Right atrium auricular region (tissue), 2 donors: Measurements from ENCODE around the gene SYT15. TPM values are rescaled to one million over a fixed set of nuclear protein-coding genes. Genes with fewer than 3 reads are reported as not detected.

Experiments
- DNase-seq: peaks from one replicate; pipeline ENCODE4 v3.0.0-alpha.2; 2019; ENCODE audit warnings: low spot score
- H3K27ac ChIP-seq, 2 donors: fragments of 200-600 bp; sonication (generic); 1 replicate in 1 of 2; 2 replicates in 1 of 2; pipeline ENCODE4 v1.5.1; 2016 to 2019
- H3K27me3 ChIP-seq, 2 donors: fragments of 200-600 bp; sonication (generic); one replicate each; pipeline versions ENCODE4 v1.5.1 to v1.6.0; 2017 to 2019
- H3K36me3 ChIP-seq: fragments of 200-600 bp; sonication (generic); one replicate; pipeline ENCODE4 v1.5.1; 2016
- H3K4me1 ChIP-seq, 2 donors: fragments of 200-600 bp; sonication (generic); one replicate each; pipeline versions ENCODE4 v1.5.1 to v1.6.0; 2017 to 2019
- H3K4me3 ChIP-seq, 2 donors: fragments of 200-600 bp; sonication (generic); 1 replicate in 1 of 2; 2 replicates in 1 of 2; pipeline ENCODE4 v1.5.1; 2017 to 2019; ENCODE audit warnings: mild to moderate bottlenecking in 1 of 2, moderate library complexity in 1 of 2
- H3K9me3 ChIP-seq, 2 donors: fragments of 200-600 bp; sonication (generic); one replicate each; pipeline ENCODE4 v1.5.1; 2019
- CTCF ChIP-seq, 2 donors: fragments of 200-600 bp; sonication (generic); IDR thresholded peaks; one replicate each; pipeline ENCODE4 v1.5.1; 2019; ENCODE audit warnings: antibody characterized with exemption in 2 of 2
- total RNA-seq, 2 donors: library from RNA; depleted of rRNA; stranded (reverse); fragments of >200 nt; gene quantifications; one replicate each; pipeline ENCODE4 v1.1.0, GENCODE V29; 2016

SYT15 gene
- total RNA-seq, 2 donors from 2014 or later = 1.5 to 2.7 TPM

GRCh38 chr10:46551701-46552525 is 27.0 kb upstream of the SYT15 start:
- TF ChIP-seq CTCF (IDR thresholded peaks at IDR 0.05) = no peak
- Histone ChIP-seq H3K36me3 (no peaks in the 10 kb centered on the region), H3K27ac (no peak overlapping the region)

GRCh38 chr10:46552526-46553237 is 26.2 kb upstream of the SYT15 start:
- Histone ChIP-seq H3K4me3 (no peak overlapping the region), H3K9me3 (no peaks in the 10 kb centered on the region), H3K36me3 (no peaks in the 10 kb centered on the region), H3K4me1 (peaks cover 0 to 14% of the 10 kb centered on the region in 2 donors), H3K27me3 (peaks cover 12 to 19% of the 10 kb centered on the region in 2 donors), H3K27ac (no peak overlapping the region)
- peak; percentile 55 for DNase-seq
- TF ChIP-seq CTCF (IDR thresholded peaks at IDR 0.05) = no peak

More at GRCh38 chr10:46551701-46552525, 27.0 kb upstream of the SYT15 start:
- H3K9me3 ChIP-seq = no peaks in the 10 kb centered on the region
- peaks cover 0 to 13% of the 10 kb centered on the region in 2 donors for H3K4me1 ChIP-seq
- H3K4me3 ChIP-seq = no peak overlapping the region
- peak; percentile 58 for DNase-seq
- H3K27me3 ChIP-seq = peaks cover 7 to 14% of the 10 kb centered on the region in 2 donors

- no peak for TF ChIP-seq CTCF (IDR thresholded peaks at IDR 0.05)
- no peak overlapping the region for H3K27ac ChIP-seq
- DNase-seq = peak; percentile 57
- peaks cover 12 to 19% of the 10 kb centered on the region in 2 donors for H3K27me3 ChIP-seq
- H3K4me1 ChIP-seq = peaks cover 0 to 14% of the 10 kb centered on the region in 2 donors
- H3K4me3 ChIP-seq = no peak overlapping the region
- H3K36me3 ChIP-seq = no peaks in the 10 kb centered on the region
- no peaks in the 10 kb centered on the region for H3K9me3 ChIP-seq
These were observed 25.5 kb upstream of the SYT15 start for GRCh38 chr10:46553238-46554049.

GRCh38 chr10:46554166-46554781 is 24.7 kb upstream of the SYT15 start:
- no peak for DNase-seq
- peaks cover 12 to 19% of the 10 kb centered on the region in 2 donors for H3K27me3 ChIP-seq

More at GRCh38 chr10:46554166-46554781, 24.7 kb upstream of the SYT15 start:
- H3K4me3 ChIP-seq = no peak overlapping the region
- H3K9me3 ChIP-seq = no peaks in the 10 kb centered on the region
- no peak overlapping the region for H3K27ac ChIP-seq
- no peaks in the 10 kb centered on the region for H3K36me3 ChIP-seq
- H3K4me1 ChIP-seq = peaks cover 0 to 14% of the 10 kb centered on the region in 2 donors
- TF ChIP-seq CTCF (IDR thresholded peaks at IDR 0.05) = no peak
